NCI-H748 treated with DMSO at 0.1 percent for 48 hours (cell line): Measurements from ENCODE around the gene ZNF865.
"Not testable (repeated sequence)": the region's sequence is repeated elsewhere in the genome, so short reads cannot be mapped to it uniquely, and the experiment has no call there.

Experiments used
- DNase-seq: peaks from one replicate; lab custom pipeline; 2025; lab: John Stamatoyannopoulos, UW

The ZNF865 gene

DNA sequence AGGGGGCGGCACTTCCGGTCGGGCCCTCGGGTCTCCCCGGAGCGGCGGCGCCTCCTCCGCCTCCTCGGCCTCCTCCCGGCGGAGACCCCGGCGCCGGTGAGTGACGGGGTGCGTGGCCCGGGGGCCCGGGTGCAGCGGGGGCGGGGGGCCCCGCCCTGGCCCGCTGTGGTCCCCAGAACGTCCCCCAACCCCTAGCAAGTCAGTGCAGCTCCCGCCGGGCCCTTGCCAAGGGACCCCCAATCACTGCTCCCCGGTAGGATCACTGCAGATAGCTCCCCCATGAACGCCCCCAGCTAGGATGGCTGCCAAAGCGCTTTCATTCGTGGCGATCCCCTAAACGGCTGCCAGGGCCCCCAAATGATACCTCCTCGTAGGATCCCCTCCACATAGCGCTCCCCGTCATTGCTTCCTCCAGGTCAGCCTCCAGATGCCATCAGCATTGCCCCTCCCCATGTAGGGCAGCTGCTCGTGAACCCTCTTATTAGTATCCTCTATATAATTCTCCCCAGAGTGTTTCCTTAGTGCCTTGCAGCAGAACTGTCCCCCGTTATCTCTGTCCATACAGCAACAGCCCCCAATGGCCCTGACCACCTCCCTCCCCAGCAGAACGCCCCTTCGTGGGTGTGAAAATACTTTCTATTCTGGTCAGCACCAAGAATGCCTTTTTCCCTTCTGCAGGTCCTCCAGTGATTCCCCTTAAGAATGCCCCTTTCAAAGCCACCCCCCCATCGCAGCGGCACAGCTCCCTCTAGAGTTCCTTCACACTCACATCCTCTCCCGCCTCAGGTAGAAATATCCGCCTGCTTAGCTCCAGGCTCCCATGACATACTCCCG, at the start of gene ZNF865:
ZNF865 (plus strand) TSS at position 11 of the 834 bp plus-strand sequence. CDS start 7,972 bp downstream, outside the sequence.
- peak; percentile 88 for DNase-seq

DNA sequence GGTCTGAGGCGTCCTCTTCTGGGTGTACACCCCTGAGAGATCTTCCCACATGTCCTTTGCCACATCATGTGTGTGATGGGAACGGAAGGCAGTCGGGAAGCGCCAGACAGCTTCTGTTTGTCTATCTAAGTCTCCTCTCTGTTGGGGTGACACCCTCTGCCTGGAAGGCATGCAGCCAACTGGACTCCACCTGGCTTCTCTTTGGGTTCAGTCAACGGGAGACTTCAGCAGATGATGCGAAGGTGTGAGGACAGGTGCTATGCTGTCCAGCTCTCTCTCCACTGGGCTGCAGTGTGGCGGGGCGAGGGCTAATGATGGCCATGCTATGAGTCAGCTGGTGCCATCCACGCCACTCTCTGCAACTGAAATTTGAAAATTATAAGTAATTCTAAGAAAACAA, 45.8 kb upstream of the ZNF865 start:
- DNase-seq: no peak

DNA sequence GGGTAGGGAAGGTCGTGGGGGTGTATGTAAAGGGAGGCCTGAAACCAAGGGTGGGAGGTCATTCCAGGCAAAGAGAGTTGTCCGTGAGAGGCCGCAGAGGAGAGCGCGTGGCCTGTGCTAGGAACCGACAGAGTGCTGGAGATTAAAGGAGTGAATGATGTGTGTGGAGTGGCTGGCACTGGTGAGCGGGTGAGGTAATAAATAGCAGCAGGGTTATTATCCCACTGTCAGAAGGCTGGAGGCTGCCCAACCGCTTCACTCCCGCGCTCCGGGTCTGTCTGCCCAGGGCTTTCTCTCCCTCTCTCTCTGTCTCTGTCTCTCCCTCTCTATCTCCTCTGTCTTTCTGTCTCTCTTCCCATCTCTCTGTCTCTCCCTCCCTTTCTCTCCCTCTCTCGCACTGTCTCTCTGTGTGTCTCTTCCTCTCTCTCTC, 42.2 kb upstream of the ZNF865 start:
- peak; percentile 7 for DNase-seq

DNA sequence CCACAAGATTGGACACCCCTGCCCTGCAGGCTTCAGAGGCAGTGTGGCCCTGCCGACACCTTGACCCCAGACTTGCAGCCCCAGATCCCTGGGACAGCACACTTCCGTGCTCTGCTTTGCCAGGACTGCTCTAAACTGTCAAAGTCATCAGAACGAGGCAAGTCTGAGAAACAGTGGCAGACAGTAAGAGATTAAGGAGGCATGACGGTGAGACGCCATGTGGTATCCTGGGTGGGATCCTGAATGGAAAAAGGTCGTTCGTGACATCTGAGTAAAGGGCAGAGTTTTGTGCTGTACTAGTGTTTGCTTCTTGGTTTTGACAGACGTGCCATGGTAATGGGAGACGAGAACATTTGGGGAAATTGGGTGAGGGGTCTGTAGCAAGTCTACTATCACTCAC, 38.6 kb upstream of the ZNF865 start:
- no peak for DNase-seq

DNA sequence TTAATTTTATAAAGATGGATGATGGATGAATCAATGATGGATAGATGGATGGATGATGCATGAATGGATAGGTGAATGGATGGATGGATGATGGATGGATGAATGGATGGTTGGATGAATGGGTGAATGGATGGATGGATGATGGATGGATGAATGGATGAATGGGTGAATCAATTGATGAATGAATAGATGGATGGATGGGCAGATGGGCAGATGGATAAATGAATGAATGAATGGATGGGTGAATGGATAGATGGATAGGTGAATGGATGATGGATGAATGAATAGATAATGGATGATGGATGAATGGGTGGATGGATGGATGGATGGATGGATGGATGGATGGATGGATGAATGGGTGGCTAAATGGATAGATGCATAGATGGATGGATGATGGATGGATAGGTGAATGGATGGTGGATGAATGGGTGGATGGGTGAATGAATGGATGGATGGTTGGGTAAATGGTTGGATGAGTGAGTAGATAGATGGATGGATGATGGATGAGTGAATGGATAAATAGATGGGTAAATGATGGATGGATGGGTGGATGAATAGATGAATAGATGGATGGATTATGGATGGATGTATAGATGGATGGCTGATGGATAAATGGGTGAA, 37.6 kb upstream of the ZNF865 start:
- DNase-seq: no peak

DNA sequence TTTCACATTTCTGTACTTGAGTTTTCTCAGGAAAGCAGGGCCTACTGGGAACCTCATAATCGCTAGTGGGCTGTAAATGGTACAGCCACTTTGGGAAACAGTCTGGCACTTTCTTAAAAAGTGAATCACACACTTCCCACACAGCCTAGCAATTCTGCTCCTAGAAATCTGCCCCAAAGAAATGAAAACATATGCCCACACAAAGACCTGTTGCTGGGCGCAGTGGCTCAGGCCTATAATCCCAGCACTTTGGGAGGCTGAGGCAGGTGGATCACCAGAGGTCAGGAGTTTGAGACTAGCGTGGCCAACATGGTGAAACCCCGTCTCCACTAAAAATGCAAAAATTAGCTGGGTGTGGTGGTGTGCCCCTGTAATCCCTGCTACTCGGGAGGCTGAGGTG, 36.0 kb upstream of the ZNF865 start:
- not testable (repeated sequence) for DNase-seq

DNA sequence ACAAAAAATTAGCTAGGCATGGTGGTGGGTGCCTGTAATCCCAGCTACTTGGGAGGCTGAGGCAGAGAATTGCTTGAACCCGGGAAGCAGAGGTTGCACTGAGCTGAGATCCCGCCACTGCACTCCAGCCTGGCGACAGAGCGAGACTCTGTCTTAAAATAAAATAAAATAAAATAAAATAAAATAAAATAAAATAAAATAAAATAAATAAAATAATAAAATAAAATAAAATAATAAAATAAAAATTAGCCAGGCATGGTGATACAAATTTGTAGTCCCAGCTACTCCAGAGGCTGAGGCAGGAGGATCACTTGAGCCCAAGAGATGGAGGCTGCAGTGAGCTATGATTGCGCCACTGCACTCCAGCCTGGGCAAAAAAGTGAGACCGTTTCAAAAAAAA, 31.5 kb upstream of the ZNF865 start:
- DNase-seq: not testable (repeated sequence)

DNA sequence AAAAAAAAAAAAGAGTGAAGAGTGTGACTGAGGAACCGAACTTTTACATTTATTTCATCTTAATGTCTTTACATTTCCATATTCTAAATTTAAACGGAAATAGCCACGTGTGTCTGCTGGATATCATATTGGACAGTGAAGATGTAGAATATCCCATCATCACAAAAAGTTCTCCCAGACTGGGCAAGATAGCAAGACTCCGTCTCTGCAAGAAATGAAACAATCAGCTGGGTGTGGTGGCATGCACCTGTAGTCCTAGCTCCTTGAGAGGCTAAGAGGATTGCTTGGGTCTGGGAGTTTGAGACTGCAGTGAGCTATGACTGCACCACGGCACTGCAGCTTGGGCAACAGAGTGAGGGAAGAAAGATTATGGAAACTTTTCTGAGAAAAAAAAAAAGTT, 28.7 kb upstream of the ZNF865 start:
- no peak for DNase-seq

DNA sequence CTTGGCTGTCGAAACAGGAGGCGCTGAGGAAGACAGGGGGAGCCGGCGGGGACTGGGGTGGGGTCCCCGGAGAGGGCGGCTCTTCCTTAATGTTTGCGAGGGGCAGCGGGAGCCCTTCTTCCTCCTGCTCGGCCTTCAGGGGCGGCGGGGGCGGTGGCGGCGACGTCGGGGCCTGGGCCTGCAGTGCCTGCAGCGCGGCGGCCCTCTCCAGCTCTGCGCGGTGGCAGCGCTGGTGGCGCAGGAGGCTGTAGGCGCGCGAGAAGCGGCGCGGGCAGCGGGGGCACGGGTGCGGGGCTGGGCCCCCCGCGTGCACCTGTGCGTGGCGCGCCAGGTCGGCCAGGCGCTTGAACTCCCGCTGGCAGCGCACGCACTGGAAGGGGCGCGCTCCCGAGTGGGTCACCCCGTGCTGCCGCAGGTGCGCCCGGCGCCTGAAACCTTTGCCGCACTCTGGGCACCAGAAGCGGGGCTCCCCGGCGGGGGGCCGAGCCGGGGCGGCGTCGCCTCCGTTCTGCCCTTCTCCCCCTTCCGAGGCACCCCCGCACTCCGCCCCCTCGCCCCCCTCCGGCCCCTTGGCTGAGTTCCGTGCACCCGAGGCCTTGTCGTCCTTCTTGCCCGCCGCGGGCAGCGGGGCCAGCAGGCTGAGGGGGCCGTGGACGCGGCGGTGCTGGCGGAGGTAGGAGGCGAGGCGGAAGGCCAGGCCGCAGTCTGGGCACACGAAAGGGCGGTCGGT, 27.3 kb upstream of the ZNF865 start:
- DNase-seq: no peak

DNA sequence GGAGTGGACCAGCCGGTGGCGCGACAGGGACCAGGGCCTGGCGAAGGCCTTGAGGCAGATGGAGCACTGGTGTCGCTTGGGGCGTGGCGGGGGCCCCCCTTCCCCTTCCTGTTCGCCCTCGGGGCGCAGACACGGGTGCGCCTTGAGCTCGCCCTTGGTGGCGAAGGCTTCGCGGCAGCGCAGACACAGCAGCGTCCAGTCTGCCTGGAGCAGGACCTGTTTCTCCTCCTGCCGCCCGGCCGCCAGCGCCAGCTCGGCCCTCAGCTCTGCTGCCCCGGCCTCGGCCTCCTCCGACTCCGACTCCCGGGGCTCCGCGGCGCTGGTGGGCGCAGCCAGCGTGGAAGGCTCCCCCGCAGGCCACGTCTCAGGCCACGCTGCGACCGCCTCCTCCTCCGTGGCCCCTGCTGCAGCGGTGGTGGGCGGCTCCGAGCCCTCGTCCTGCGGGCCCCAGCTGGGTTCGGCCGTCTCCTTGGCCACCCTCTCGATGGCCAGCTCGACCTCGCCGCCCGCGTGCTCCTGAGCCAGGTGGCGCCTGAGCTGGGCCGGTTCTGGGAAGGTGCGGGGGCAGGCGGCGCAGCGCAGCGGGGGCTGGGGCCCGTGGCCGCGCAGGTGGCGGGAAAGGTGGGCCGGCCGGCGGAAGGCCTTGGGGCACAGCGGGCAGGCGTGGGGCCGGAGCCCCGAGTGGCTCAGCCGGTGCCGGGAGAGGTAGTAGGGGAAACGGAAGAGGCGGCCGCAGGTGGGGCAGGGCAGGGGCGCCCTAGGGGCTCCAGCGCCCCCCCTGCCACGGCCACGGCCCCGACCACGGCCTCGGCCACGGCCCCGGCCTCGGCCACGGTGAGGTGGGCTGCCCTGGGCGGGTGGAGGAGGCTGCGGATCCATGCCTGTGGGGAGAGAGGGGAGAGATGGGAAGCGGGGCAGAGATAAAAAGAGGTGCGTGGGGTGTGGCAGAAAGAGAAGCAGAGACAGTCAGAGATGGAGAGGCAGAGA, 26.4 kb upstream of the ZNF865 start:
- no peak for DNase-seq

DNA sequence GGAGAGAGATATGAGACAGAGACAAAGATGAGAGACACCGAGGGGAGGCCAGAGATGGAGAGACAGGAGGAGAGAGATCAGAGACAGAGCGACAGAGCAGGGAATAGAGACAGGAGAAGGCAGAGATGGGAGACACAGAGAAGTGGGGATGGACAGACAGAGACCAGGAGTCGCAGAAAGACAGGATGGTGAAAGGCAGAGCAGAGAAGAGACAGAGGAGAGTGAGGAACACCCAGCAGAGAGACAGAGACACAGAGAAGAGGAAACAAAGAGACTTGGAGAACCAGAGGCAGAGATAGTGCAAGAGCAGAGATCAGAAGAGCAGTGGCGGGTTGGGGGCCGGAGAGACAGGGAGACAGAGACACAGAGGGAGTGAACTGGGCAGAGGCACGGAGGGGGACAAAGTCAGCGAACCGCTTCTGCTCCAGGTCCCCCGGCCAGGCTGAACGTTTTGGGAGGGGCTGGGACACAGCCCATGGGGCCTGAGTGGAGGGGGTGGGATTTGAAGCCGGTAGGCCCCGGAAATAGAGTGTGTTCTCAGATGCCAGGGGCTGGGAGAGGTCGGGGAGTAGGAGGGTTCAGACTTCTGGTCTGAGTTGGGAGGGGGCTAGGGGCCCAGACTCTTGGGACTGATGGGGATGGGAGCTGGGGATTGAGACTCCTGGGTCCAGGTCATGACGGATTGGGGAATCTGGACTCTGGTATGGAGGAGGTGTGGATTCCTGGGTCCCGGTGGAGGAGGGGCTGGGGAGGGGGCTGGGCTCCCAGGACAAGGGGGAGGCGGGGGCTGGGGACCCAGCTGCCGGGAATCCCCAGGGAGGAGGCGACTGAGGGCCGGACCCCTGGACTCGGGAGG, 25.5 kb upstream of the ZNF865 start:
- DNase-seq: no peak

DNA sequence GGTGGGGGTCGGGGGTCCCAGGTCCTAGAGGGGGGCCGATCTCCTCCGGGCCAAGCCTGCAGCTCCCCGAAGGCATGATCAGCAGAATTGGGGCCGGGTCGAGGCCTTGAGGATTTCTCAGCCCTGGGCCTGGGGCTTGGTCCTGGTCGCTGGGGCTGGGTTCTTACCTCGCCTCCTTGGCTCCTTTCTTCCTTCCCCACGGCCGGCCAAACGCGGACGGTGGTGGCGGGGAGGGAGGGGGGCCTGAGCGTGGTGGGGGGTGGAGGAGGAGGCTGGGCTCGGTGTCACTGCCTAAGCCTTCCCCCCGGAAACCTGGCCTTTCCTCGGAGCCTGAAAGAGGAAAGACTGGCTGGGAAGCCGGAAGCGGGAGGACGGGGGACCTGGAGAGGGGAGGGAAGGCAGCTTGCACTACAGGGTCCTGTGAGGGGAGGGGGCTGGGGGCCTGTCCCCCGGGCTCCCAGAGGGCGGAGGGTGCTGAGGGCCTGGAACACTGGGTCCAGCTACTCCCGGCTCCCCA, 24.8 kb upstream of the ZNF865 start, which contains the start of gene ZNF579:
ZNF579 (minus strand) TSS at position 221 of the 517 bp plus-strand sequence. CDS start 1,209 bp downstream, outside the sequence.
- DNase-seq: peak; percentile 73

DNA sequence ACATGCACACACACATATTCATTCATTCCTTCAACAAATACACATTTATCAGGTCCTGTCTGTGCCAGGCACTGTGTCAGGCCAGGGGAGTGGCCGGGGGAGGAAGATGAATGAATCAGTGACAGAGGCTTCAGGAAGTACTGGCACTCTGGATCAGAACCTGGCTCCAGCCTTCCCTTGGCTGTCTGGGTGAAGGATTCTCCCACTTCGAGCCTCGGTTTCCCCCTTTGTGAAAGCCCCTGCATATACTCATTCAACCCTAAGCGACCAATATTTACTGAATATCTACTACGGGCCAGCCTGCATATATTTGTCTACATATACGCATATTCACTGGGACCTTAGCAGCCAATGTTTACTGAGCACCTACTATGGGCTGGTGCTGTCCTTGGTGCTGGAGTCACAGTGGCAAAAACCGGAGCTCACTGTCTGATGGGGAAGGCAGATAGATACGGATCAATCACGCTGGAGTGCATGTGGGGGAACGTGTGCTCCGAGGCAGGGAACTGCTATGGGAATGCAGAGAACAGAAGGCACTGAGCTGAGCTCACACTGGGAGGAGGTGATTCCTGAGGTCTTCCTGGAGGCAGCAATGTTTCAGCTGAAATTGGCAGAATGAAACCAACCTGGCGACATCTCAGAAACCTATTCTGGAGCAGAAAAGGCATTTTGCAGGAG, 24.2 kb upstream of the ZNF865 start:
- DNase-seq: no peak

DNA sequence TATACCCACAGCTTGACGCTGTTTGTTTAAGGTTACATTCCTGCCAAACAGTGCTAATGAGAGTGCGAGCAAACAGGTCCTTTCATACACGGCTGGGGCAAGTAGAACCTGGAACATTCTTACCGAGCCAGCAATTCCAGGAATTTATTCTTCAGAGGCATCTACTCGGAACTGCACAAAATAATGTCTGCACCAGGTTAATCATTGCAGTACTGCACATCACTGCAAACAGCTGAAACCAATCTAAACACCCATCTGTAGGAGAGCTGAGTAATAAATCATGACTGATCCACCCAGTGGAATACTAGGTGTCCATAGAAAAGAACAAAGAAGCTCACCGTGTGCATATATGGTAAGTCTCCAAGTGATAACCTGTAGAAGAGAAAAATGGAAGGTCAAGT, 23.6 kb upstream of the ZNF865 start:
- no peak for DNase-seq

DNA sequence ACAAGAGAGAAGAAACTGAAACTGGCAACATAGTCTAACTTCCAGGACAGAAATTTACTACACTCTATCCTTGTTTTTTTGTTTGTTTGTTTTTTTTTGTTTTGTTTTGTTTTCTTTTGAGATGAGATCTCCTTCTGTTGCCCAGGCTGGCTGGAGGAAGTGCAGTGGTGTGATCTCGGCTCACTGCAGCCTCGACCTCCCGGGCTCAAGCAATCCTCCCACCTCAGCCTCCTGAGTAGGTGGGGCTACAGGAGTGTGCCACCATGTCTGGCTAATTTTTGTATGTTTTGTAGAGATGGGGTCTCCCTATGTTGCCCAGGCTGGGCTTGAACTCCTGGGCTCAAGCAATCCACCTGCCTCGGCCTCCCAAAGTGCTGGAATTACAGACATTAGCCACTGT, 23.2 kb upstream of the ZNF865 start:
- not testable (repeated sequence) for DNase-seq

DNA sequence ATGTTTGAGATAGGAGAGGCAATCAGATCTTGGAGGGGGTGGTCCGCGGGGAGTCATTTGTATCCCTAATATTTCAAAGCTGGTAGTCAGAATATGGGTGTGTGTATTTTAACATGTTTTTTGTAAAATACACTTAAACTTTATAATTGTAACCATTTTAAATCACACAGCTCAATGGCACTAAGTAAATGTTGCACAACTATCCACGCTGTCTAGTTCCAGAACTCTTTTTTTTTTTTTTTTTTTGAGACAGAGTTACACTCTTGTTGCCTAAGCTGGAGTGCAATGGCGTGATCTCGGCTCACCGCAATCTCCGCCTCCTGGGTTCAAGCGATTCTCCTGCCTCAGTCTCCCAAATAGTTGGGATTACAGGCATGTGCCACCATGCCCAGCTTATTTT, 21.6 kb upstream of the ZNF865 start:
- not testable (repeated sequence) for DNase-seq

DNA sequence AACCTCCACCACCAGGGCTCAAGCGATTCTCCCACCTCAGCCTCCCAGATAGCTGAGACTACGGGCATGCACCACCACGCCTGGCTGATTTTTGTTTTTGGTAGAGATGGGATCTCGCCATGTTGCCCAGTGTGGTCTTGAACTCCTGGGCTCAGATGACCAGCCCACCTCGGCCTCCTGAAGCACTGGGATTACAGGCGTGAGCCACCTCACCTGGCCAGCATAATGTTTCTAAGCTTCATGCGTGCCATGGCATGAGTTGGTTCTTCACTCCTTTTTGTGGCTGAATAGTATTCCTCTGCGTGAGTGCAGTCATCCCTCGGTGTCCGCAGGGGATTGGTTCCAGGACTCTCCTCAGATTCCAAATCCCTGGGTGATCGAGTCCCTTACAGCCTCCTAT, 20.6 kb upstream of the ZNF865 start:
- no peak for DNase-seq

DNA sequence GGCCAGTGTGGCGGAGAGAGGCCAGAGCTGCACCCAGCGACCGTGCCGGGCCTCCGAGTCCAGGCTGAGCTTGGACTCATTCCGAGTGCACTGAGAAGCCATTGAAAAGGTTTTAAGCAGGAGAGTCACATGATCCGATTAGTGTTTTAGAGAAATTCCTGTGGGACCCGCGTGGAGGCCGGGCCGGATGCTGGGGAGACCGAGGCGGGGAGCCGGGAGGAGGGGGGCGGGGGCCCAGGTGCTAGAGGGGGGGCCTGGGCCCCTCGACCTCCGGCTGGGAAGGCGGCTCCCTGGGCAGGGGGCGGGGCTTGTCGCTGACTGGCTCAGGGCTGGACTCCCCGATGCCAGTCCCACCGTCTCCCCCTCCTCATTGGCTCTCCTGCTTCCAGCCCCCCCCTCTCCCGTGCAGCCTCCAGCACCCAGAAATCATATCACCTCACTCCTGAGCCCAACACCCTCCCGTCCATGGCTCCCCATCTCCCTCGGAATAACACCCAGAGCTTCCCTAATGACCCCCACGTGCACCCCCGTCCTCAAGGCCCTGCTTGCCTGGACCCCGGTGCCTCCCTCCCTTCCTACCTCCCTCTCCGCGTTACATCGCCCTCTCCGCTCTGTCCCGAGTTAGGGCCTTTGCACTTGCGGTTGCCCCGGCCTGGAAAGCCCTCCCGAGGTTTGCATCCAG, 19.6 kb upstream of the ZNF865 start:
- peak; percentile 63 for DNase-seq
